HG02759 (cell line): ENCODE data around the gene CYFIP1.

Experiments
- ATAC-seq: cut with Tn5 transposase; IDR thresholded peaks from one replicate; pipeline ENCODE4 v1.9.1; 2021; ENCODE audit warnings: mild to moderate bottlenecking, moderate library complexity; ENCODE audit not compliant: unreplicated experiment

CYFIP1 gene

GRCh38 chr15:22891426-22892210 lies 88.5 kb downstream of the CYFIP1 start:
- no peak for ATAC-seq

GRCh38 chr15:22890296-22890695 lies 89.9 kb downstream of the CYFIP1 start:
- ATAC-seq, result no peak

- ATAC-seq, result no peak
Measured at GRCh38 chr15:22889146-22889818, 90.9 kb downstream of the CYFIP1 start.

- ATAC-seq, result no peak
Measured at GRCh38 chr15:22888120-22888859, 91.9 kb downstream of the CYFIP1 start.

- ATAC-seq, result no peak
Measured at GRCh38 chr15:22887157-22887951, 92.8 kb downstream of the CYFIP1 start.

GRCh38 chr15:22885120-22885519 lies 95.0 kb downstream of the CYFIP1 start:
- no peak for ATAC-seq

- no peak for ATAC-seq
Measured at GRCh38 chr15:22884344-22884743, 95.8 kb downstream of the CYFIP1 start.

- ATAC-seq, result no peak
Measured at GRCh38 chr15:22883196-22883595, 97.0 kb downstream of the CYFIP1 start.

- no peak for ATAC-seq
Measured at GRCh38 chr15:22881739-22882440, 98.3 kb downstream of the CYFIP1 start.

GRCh38 chr15:22880981-22881738 lies 99.0 kb downstream of the CYFIP1 start:
- ATAC-seq, result no peak

GRCh38 chr15:22880068-22880980 lies 99.8 kb downstream of the CYFIP1 start:
- ATAC-seq, result no peak

- ATAC-seq, result no peak
Measured at GRCh38 chr15:22878103-22878502, 102.1 kb downstream of the CYFIP1 start.

GRCh38 chr15:22877607-22878006 lies 102.6 kb downstream of the CYFIP1 start:
- no peak for ATAC-seq

GRCh38 chr15:22877117-22877516 lies 103.1 kb downstream of the CYFIP1 start:
- ATAC-seq, result no peak

GRCh38 chr15:22874966-22875365 lies 105.2 kb downstream of the CYFIP1 start:
- ATAC-seq, result no peak

- ATAC-seq, result no peak
Measured at GRCh38 chr15:22874256-22874655, 105.9 kb downstream of the CYFIP1 start.

GRCh38 chr15:22873841-22874240 lies 106.3 kb downstream of the CYFIP1 start:
- ATAC-seq, result no peak

- ATAC-seq, result no peak
Measured at GRCh38 chr15:22872936-22873701, 107.0 kb downstream of the CYFIP1 start.
